AML-193 (cell line): ENCODE measurements around the gene REL.
A peak's percentile ranks its signal among the peaks of the same experiment; 100 is the strongest.
"Not testable (repeated sequence)": the region's sequence is repeated elsewhere in the genome, so short reads cannot be mapped to it uniquely, and the experiment has no call there.

Source experiments
- DNase-seq, 2 experiments: peaks; one replicate each; lab custom pipeline; 2025; lab: John Stamatoyannopoulos, UW

Gene REL

GRCh38 chr2:60925994-60926740 lies 44.8 kb downstream of the REL start:
- DNase-seq = no peak

DNA sequence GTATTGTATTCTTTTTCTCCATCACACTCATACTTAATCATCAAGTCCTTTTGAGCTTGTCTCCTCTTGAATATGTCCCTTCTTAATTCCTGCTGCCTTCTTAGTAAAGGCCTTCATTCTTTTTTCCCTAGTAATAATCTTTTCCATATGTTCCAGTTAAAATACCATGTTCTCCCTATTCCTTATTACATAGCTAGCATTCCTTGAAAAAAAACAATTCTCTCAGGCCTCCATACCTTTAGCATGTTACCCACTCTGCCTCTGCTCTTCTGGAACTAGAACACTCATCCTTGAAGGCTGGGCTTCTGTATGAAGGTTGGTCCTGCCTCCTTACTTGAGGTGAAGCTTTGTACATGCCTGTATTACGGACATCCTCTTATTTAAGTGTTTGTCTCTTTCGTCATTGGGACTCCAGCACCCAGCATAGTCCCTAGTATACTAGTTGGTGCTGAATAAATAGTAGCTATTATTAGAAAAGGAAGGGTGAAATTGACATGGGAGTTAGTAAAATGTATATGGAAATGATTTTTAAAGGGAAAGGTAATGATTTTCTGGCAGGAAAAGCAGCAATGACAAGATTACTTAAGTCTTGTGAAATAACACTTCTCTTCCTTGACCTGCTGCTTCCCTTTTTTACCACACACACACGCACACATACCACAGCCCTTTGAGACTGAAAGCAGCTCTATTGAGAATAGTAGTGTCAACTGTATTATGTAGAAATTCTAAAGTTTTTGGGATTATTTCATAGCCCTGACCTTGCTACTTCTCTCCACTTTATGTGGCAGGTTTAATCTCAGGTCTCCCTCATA lies 45.6 kb downstream of the REL start:
- DNase-seq = peak; percentile 94 to 97

DNA sequence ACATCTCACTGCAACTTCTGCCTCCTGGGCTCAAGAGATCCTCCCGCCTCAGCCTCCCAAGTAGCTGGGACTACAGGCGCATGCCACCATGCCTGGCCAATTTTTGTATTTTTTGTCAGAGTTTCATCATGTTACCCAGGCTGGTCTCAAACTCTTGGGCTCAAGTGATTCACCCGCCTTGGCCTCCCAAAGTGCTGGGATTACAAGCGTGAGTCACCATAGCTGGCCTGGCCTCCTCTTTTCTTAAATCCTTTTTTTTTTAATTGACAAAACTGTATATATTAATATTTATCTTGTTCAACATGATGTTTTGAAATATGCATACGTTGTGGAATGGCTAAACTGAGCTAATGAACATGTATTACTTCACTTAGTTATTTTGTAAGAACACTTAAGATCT lies 50.7 kb downstream of the REL start:
- not testable (repeated sequence) for DNase-seq

DNA sequence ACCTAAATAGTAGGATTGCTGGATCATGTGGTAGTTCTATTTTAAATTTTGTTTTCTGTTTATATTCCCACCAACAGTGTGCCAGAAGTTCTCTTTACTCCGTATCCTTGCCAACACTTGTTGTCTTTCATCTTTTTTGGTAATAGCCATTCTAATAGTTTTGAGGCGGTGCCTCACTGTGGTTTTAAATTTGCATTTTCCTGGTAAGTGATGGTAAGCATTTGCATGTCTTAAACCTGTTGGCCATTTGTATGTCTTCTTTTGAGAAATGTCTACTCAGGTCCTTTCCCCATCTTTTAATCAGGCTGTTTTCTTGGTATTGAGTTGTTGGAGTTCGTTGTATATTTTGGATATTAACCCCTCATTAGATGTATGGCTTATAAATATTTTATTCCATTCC lies 51.6 kb downstream of the REL start:
- no peak for DNase-seq

DNA sequence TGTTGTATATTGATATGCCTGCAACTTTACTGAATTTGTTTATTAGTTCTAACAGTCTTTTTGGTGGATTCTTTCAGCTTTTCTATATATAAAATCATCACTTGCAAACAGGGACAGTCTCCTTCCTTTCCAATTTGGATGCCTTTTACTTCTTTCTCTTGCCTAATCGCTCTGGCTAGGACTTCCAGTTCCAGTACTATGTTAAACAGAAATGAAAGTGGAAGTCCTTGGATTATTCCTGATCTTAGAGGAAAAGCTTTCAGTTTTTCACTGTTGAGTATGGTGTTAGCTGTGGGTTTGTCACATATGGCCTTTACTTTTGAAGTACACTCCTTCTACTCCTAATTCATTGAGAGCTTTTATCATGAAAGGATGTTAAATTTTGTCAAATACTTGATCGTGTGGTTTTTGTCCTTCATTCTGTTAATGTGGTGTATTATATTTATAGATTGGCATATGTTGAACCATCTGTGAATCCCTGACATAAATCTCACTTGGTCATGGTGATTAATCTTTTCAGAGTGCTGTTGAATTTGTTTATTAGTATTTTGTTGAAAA lies 52.9 kb downstream of the REL start:
- no peak for DNase-seq

DNA sequence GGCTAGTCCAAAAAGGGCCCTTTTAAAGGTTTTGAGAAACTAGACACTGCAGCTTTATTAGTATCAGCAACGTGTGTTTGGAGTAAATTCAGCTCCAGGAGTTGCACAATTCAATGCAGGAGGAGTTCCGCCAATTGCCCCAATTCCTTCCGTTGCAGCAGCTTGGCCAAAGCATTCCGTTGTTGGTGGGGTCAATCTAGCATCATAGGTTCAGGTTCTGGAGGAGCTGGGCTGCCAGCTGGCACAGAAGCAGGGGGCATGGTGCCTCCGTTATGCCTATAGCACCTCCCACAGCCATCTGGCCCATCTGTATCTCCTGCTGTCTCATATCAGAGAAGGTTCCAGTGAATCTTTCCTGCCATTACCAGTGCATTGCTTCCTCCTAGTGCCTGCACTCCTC lies 55.4 kb downstream of the REL start:
- no peak for DNase-seq

GRCh38 chr2:60938301-60938700 lies 56.9 kb downstream of the REL start:
- no peak for DNase-seq

- no peak for DNase-seq
Measured at GRCh38 chr2:60939622-60940021, 58.2 kb downstream of the REL start.

DNA sequence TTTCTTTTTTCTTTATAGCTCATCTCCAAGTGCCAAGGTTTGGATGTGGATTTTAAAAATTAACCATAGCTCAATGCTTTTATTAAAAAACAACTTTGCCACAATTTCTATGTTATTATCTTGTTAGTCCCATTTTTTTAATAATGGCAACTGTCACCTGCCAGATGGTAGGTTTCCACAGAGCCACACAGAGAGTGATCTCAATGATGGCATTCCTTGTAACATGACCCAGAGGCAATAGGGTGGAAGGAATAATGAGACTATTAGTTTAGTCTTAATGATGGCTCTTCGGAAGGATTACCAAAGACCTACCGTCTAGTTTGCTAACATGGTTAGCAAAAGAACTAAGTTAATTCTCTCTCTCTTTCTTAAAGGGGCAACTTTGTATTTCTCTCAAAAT lies 64.0 kb downstream of the REL start:
- DNase-seq = no peak

- DNase-seq = no peak
Measured at GRCh38 chr2:60947056-60947455, 65.7 kb downstream of the REL start.

- DNase-seq = no peak
Measured at GRCh38 chr2:60948161-60948560, 66.8 kb downstream of the REL start.

DNA sequence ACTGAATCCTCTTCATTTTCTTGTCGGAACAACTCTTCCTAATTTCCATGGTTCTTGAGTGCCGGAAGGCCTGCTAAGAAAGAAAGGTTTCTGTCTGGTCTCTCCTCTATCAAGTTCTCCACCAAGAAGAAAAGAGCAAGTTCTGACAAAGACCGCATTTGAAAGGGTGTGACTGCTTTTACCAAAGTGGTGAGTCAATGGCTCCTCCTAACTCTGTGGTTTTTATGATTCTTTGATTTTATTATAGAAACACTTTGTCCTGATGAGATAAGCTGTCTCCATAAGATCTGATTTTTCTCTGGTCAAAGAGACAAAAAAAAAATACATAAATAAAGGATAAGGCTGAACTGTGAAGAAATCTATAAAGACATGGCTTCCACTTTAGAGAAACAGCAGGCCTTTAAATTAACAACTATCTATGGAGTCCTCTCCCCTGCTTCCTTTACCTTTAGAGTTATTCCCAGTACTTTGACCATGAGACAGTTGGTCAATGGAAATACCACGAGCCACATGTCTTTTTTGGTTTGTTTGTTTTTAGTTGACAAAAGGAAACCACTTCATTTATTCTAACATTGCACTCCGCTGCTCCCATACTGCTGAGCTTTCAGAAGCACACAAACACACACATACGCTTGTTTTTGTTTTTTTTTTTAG lies 67.7 kb downstream of the REL start:
- no peak for DNase-seq

GRCh38 chr2:60954139-60954538 lies 72.8 kb downstream of the REL start:
- DNase-seq = no peak

DNA sequence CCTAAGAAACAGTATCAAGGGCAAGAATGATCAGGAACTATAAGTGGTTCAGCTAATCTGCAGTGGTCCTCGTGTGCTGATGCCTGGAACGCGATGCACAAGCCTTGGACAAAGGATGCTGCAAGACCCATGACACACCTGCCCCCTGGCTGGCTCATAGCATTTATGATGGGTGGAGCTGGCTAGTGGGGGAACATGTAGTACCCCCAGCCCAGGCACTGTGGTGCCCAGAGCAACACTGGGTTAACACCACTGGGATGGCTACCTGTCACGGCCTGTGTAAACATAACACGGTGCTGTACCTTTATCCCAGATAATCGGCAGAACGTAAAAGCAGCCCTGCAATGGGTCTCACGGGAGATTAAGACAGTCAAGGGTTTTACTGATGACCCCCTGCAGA lies 75.8 kb downstream of the REL start:
- DNase-seq = no peak

GRCh38 chr2:60957643-60958042 lies 76.3 kb downstream of the REL start:
- no peak for DNase-seq

DNA sequence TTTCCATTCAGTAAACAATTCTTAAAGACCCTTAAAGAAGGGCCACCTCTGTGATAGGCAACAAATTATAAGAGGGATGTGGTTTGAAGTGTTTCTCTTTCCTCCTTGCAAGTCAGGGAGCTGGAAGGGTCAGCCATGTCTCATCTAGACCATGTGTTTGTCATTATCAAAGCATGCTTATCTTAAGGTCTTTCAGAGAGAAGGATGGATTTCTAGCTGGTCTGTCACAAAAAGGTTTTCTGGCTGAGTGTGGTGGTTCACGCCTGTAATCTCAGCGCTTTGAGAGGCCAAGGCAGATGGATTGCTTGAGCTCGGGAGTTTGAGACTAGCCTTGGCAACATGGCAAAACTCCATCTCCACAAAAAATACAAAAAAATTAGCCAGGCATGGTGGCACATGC lies 77.0 kb downstream of the REL start:
- no peak for DNase-seq

GRCh38 chr2:60958800-60959199 lies 77.4 kb downstream of the REL start:
- no peak for DNase-seq

DNA sequence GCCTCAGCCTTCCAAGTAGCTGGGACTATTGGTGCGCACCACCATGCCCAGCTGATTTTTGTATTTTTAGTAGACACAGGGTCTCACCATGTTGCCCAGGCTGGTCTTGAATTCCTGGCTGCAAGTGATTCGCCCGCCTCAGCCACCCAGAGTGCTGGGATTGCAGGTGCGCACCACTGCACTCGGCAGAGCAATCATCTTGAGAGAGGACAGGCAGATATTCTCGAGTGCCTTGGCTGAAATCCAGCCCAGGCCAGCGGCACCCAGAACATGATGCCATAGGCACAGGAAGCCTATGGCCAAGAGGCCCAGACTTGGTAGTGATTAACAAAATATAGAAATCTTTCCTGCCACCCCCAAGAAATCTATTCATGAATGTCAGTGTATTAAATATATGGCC lies 78.1 kb downstream of the REL start:
- no peak for DNase-seq

GRCh38 chr2:60960706-60961105 lies 79.3 kb downstream of the REL start:
- no peak for DNase-seq

DNA sequence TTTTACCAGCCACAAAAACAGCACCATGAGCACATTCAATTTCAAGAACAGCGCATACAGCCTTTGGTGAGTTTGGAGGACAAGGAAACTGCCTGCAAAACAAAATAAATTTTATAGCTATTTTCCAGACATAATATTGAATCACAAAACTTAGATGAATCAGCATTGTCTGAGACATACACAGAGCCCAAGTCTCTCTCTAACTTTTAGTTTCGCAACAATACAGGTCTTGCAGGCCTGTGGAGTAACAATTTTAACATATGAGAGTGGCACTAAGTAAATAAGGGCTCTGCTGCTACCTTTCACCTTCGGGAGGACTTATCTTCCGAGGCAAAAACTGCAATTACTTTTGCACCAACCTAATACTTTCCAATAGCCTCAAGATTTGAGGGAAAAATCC lies 80.1 kb downstream of the REL start:
- DNase-seq = peak; percentile 50 to 70

DNA sequence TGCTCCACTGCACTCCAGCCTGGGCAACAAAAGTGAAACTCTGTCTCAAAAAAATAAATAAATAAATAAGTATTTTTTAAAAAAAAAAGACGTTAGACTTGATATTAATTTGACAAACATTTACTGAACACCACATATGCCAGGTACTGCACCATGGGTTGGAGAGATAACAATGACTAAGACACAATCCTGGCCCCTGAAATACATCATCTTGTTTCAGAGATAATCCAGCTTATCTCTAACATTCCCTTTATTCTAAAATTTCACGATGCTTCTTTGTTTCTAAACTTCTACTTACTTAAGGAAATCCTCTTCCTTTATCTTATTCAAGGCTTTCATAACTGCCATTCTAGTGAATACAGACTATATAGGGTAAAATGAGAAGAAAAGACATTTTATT lies 81.2 kb downstream of the REL start:
- DNase-seq = no peak

GRCh38 chr2:60963190-60963589 lies 81.8 kb downstream of the REL start:
- no peak for DNase-seq
